ENCODE results near the gene NPRL2.
A peak's percentile ranks its signal among the peaks of the same experiment; 100 is the strongest.

NPRL2 gene

DNA sequence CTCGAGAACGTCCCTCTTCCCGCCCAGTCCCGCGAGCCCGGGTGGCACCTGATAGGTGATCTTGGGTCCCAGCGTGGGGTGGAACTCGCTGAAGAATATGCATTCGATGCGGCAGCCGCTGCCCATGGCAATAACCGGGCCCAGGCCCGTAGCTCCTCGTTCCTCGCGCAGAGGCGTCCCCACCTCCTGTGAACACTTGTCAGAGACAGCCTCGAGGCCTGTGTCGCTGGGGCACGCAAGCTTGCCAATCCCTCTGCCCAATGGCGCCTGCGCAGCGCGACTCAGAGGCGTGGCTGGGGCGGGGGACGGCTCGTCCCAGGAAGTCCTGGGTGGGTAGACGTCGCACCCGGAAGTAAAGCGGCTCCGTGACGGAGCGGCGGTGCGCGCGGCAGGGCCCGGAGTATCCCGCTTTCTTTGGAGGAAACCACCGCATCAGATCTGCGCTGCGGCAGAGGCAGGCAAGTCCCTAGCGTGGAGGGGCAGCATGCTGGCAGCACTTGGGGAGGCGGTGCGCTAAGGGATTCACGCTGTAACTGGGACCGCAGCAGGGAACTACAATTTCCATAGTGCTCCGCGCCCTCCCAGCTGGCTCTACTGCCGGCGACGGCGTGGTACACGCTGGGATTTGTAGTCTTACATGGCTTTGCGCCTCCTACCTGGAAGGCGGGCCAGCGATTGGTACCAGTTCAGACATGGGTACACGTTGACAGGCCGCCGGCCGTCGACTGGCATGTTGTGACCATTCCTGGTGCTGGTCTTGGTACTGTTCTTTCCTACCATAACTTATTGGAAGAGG, at the start of gene NPRL2, which contains the start of gene CYB561D2:
NPRL2 (minus strand) TSS at position 249 of the 796 bp plus-strand sequence; CDS start at position 126, 123 bp downstream.
CYB561D2 (plus strand) TSS at position 336 of the 796 bp plus-strand sequence. CDS start 572 bp downstream, outside the sequence.
- Mint-ChIP-seq H3K36me3 (ENCODE audit: low read depth) (peaks cover 19% of the 10 kb centered on the region), H3K27me3 (no peaks in the 10 kb centered on the region), H3K4me3 (peak within 1 kb of the TSS; percentile 92), H3K4me1 (peaks cover 56% of the 10 kb centered on the region), H3K27ac (peak within 1 kb of the TSS; percentile 98), H3K9me3 (no peaks in the 10 kb centered on the region)
- ATAC-seq (peak; percentile 91), DNase-seq (peak; percentile 99)

DNA sequence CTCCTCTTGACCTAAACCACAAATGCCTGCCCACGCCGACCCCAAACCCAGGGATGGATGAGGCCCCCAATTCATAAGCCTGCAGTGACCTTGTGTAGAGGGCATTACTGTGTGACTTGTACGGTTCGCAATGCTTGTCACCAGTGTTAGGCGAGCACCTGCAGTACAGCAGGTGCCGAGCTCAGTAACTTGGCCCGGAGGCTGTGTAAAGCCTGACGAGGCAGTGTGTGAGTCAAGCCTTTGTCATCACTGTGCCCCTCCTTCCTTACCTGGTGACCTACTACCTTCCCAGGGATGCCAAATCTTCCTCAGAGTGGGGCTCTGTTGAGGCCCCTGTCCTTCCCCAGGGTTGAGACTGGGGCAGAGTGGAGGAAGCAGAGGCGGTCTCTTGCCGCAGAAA, 45.9 kb upstream of the NPRL2 start:
- no peaks in the 10 kb centered on the region for H3K27me3 Mint-ChIP-seq
- ATAC-seq = no peak

DNA sequence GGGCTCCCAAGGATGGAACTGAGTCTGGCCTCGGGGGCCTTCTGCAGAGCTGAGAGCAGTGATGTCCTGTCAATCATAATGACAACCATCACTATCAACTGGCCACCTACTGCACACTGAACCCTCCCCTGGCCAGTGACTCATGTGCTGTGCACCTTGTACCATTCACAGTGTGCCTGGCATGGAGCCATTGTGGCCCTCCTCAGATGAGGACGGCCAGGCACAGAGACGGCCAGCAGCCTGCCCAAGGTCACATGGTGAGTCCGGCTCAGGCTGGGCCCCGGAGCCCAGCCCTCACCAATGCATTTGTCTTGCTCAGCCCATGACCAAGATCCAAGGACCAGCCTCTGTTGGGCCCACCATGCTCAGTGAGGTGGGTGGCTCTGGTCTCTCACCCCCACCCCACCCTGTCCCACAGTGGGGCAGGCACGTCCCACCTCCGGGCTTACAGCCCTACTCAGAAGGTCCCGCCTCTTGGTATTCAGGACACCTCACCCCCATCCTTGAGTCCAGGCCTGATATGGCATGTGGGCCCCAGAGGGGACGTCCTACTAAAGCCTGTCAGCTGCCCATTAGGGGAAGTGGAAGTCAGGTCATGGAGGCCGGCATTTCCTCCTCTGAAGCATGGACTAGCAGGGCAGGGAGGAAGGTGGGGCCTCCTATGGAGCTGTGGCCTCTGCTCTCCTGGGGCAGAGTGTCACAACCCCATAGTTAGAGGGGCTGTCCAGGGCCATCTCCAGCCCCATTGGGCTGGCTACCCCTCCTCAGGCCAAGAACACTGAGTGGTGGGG, 44.7 kb upstream of the NPRL2 start:
- H3K9me3 Mint-ChIP-seq = no peaks in the 10 kb centered on the region
- ATAC-seq (no peak), DNase-seq (no peak)
- no peak overlapping the region for H3K4me3 Mint-ChIP-seq
- H3K27me3 Mint-ChIP-seq = no peaks in the 10 kb centered on the region
- no peaks in the 10 kb centered on the region for H3K36me3 Mint-ChIP-seq (ENCODE audit: low read depth)
- peaks cover 5% of the 10 kb centered on the region for H3K4me1 Mint-ChIP-seq
- H3K27ac Mint-ChIP-seq = no peak overlapping the region

More for the DNA sequence above, 45.9 kb upstream of the NPRL2 start:
- no peaks in the 10 kb centered on the region for H3K36me3 Mint-ChIP-seq (ENCODE audit: low read depth)
- no peak overlapping the region for H3K4me3 Mint-ChIP-seq
- no peaks in the 10 kb centered on the region for H3K9me3 Mint-ChIP-seq
- peaks cover 5% of the 10 kb centered on the region for H3K4me1 Mint-ChIP-seq
- DNase-seq = no peak
- no peak overlapping the region for H3K27ac Mint-ChIP-seq

DNA sequence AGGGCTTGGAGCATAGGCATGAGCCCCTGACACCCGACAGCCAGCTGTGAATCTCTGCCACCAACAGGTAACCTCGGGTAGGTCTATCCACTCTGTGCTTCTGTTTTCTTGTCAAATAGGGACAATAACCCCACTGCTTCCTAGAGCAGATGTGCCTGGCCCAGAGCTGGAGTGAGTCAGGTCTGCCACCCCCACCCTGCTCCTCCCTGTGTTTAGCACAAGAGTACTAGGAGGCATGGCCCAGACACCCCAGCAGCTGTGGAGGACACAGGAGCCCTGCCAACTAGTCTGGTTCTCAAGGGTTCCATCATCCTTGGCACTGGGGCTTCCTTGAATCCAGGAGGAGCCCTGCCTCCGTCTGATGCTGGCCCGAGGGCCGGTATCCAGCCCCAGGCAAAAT, 42.5 kb upstream of the NPRL2 start:
- no peak overlapping the region for H3K4me3 Mint-ChIP-seq
- no peak for DNase-seq
- H3K27ac Mint-ChIP-seq = no peak overlapping the region

DNA sequence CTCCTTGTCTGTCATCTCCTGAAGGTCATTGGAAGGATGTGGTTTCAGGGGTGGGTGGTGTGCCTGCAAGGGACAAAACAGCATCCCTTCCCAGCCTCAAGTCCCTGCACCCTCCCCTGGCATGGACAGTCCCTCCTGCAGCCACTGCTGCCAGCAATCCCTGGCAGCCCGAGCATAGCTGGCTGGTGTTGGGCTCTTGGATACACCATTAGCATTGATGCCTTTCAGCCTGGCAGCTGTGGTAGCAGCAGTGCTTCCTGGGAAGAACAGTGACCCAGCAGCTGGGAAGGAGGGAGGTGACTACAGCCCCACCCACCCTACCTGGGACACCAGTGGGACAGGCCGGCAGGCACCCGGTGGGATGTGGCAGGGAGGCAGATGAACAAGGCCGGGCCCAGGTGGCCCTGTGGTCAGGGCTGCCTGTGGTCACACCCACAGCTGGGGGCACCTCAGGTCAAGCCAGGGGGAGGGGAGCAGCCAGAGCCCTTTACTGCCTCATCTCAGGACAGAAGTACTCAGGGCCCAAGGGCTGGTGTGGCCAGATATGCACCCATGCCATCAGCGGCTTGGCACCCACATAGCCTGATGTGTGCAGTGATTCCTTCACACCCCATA, 41.6 kb upstream of the NPRL2 start:
- DNase-seq = no peak
- ATAC-seq = no peak
- H3K4me1 Mint-ChIP-seq = peaks cover 5% of the 10 kb centered on the region
- no peaks in the 10 kb centered on the region for H3K36me3 Mint-ChIP-seq (ENCODE audit: low read depth)
- no peak overlapping the region for H3K27ac Mint-ChIP-seq
- H3K27me3 Mint-ChIP-seq = no peaks in the 10 kb centered on the region
- H3K4me3 Mint-ChIP-seq = no peak overlapping the region
- H3K9me3 Mint-ChIP-seq = no peaks in the 10 kb centered on the region

More for the DNA sequence above, 42.5 kb upstream of the NPRL2 start:
- H3K36me3 Mint-ChIP-seq (ENCODE audit: low read depth) = no peaks in the 10 kb centered on the region
- H3K27me3 Mint-ChIP-seq = no peaks in the 10 kb centered on the region
- peaks cover 5% of the 10 kb centered on the region for H3K4me1 Mint-ChIP-seq
- H3K9me3 Mint-ChIP-seq = no peaks in the 10 kb centered on the region
- ATAC-seq = no peak

DNA sequence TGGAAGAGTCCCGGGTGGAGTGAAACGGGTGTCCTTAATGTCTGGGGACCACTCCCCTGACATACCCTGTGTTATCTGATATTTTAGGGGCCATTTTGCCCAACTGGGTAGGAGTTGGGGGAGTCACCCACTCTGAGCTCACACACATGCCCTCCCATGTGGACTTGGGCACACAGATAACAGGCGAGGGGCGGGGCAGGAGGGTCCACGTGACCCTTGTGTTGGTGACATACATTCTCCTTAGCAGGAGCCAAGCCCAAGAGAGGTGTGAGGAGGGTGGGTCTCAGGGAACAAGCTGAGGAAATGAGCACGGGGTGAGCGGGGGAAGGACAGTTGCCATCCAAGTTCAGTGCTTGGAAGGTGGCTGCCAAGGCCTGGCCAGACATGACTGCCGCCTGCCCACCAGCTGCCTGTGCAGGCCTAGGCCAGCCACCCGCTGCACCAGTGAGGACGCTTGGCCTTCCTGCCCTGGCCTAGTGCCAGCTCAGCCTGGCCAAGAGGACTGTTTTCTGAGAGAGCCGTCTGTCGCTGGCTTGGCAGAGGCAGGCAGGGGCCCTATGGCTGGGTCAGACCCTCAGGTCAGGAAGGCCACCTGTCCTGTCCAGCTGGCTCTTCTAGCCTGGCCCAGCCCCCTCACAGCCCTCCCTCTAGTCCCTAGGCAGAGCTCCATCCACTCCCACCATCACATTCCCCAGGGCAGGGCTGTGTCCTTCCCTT, 40.1 kb upstream of the NPRL2 start:
- ATAC-seq (no peak), DNase-seq (no peak)
- H3K27ac Mint-ChIP-seq = no peak overlapping the region
- no peaks in the 10 kb centered on the region for H3K9me3 Mint-ChIP-seq
- peaks cover 5% of the 10 kb centered on the region for H3K4me1 Mint-ChIP-seq
- H3K4me3 Mint-ChIP-seq = no peak overlapping the region
- H3K27me3 Mint-ChIP-seq = no peaks in the 10 kb centered on the region
- H3K36me3 Mint-ChIP-seq (ENCODE audit: low read depth) = no peaks in the 10 kb centered on the region

DNA sequence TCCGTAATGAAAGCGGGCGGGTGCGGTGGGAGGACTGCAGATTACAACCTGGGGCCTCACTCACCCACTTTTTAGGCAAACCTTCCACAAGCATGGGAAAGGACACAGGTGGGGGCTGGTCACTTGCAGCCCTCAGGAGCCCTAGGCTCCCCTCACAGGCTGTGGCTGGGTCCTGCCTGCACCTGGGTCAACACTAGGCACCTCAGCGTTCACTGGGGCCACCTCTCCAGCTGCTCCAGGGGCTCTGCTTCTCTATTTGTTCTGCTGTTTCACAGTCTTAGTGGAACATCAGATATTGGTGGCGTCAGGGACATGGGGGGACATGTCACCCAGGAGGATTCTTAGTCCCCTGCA, 38.8 kb upstream of the NPRL2 start:
- DNase-seq (no peak), ATAC-seq (no peak)
- Mint-ChIP-seq H3K4me3 (no peak overlapping the region), H3K9me3 (no peaks in the 10 kb centered on the region), H3K27me3 (no peaks in the 10 kb centered on the region), H3K4me1 (peaks cover 5% of the 10 kb centered on the region), H3K36me3 (ENCODE audit: low read depth) (no peaks in the 10 kb centered on the region), H3K27ac (no peak overlapping the region)

DNA sequence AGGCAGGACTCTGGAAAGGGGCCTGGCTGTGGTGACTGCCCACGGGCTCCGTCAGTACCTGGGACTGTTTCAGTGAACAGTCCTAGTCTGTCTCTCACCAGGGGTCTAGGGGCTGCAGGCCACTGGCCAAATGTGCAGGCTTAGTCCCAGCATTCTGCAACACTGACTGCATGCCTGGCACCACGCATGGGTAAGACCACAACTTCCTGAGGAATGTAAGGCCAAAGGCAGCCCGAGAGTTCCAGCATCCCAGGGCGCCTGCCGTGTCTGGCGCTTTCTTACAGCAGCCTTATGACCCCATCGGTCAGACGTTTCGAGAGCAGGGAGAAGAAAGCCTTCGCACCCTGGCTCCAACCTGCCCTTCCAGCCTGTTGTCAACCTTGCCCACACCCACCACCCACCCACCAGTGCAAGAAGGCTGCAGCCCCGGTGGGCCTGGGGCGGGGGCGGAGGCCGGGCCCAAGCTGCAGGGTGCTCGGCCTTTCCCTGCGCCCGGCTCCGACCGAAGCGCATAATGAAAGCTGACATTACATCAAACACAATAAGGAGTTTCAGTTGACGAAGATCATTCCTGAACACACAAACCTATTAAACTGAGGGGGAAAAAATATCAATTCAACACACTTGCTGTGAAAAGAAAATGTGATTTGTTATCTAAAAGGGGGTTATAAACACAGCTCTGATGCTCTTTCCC, 38.3 kb upstream of the NPRL2 start:
- ATAC-seq = no peak
- H3K27me3 Mint-ChIP-seq = no peaks in the 10 kb centered on the region
- no peak for DNase-seq
- no peak overlapping the region for H3K4me3 Mint-ChIP-seq
- no peaks in the 10 kb centered on the region for H3K9me3 Mint-ChIP-seq
- H3K27ac Mint-ChIP-seq = no peak overlapping the region
- peaks cover 5% of the 10 kb centered on the region for H3K4me1 Mint-ChIP-seq
- no peaks in the 10 kb centered on the region for H3K36me3 Mint-ChIP-seq (ENCODE audit: low read depth)

DNA sequence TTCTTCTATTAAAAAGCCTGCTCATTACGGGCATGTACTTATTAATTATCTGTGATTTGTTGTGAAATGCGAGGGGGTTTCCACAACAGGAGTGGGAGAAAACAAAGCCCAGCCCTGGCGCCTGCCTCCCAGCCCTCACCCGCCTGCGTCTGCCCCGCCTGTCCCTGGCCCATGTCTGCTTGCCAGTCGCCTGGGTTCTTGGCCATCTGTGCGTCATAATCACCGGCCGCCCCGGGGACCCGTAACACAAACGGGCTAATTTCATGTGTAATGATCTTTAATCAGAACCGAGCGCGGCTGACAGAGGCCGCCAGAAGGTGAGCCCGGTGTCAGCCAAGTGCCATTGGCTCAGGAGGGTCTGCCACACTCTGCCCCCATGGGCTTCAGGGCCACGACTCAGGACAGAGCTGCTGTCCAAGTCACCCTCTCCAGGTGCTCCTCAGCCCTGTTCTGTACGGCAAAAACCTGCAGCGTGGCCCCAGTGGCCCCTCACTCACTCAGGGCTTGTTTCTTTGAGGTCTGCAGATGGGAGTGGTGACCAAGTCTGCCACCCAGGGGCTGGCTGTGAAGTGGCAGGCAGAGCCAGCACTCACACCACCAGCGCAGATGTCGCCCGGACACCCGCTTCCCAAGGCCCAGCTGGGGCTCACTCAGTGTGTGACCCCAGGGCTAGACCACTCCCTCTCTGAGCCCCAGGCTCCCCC, 37.6 kb upstream of the NPRL2 start:
- H3K9me3 Mint-ChIP-seq = no peaks in the 10 kb centered on the region
- H3K4me3 Mint-ChIP-seq = no peak overlapping the region
- ATAC-seq = peak; percentile 12
- H3K27ac Mint-ChIP-seq = no peak overlapping the region
- H3K4me1 Mint-ChIP-seq = peaks cover 5% of the 10 kb centered on the region
- no peak for DNase-seq
- H3K36me3 Mint-ChIP-seq (ENCODE audit: low read depth) = no peaks in the 10 kb centered on the region
- H3K27me3 Mint-ChIP-seq = no peaks in the 10 kb centered on the region

DNA sequence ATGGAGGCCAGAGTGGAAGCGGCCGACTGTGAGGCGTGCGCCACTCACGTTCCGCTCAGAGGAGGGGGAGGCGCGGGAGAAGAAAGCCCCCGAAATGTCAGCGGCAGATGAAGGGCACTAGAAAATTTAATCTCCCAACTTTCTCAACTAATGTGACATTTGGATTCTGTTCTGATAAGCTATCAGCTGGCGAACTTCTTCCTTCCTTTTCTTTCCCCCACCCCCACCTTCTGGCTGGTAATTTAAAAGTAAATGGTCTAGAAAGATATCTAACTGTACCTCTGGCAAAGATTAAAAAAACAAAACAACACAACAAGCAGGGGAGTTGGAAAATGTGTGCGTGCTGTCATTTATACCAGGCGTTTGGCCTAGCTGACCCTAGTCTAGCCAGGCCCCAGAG, 35.2 kb upstream of the NPRL2 start:
- DNase-seq (no peak), ATAC-seq (no peak)
- H3K36me3 Mint-ChIP-seq (ENCODE audit: low read depth) = no peaks in the 10 kb centered on the region
- no peak overlapping the region for H3K4me3 Mint-ChIP-seq
- no peaks in the 10 kb centered on the region for H3K9me3 Mint-ChIP-seq
- H3K27ac Mint-ChIP-seq = no peak overlapping the region
- H3K27me3 Mint-ChIP-seq = no peaks in the 10 kb centered on the region
- no peaks in the 10 kb centered on the region for H3K4me1 Mint-ChIP-seq

DNA sequence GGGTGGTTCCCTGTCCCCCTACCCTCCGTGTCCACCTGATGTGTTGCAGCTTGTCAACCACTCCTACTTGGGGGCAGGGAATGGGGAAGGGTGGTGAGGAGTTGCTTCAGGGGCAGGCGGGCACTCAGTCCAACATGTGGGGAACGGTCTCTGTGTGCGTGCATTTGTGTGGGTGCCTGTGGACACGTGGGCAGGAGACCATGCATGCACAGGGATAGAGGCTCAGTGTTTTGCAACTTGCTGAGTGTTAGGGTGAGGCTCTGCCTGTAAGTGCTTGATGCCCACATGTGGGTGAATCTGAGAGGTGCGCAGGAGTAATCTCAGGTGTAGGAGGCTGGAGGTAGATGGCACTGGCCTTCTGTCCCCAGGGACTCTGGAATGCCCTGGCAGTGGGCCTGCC, 33.2 kb upstream of the NPRL2 start:
- no peak for DNase-seq
- Mint-ChIP-seq H3K4me1 (no peaks in the 10 kb centered on the region), H3K9me3 (no peaks in the 10 kb centered on the region), H3K27ac (no peak overlapping the region), H3K4me3 (no peak overlapping the region), H3K36me3 (ENCODE audit: low read depth) (no peaks in the 10 kb centered on the region), H3K27me3 (no peaks in the 10 kb centered on the region)
- ATAC-seq = no peak

DNA sequence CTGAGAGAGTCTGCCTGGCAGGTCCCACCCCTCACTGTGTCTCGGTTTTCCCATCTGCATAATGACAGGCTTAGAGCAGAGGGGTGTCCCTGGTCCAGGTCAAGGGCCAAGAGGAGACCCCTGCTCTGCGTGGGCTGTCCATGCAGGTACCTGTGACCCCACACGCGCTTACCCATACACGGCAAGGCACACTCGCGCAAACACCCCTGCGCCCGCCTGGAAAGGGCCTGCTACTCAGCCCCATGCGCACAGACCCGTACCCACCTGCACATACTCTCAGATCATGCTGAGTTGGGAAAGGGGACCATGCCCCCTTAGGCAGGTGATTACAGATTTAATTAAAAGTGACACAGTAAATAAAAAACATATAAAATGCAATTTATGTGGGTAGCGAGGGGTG, 32.1 kb upstream of the NPRL2 start:
- DNase-seq (no peak), ATAC-seq (no peak)
- H3K4me1 Mint-ChIP-seq = no peaks in the 10 kb centered on the region
- no peaks in the 10 kb centered on the region for H3K27me3 Mint-ChIP-seq
- H3K27ac Mint-ChIP-seq = no peak overlapping the region
- H3K9me3 Mint-ChIP-seq = no peaks in the 10 kb centered on the region
- H3K4me3 Mint-ChIP-seq = no peak overlapping the region
- no peaks in the 10 kb centered on the region for H3K36me3 Mint-ChIP-seq (ENCODE audit: low read depth)

DNA sequence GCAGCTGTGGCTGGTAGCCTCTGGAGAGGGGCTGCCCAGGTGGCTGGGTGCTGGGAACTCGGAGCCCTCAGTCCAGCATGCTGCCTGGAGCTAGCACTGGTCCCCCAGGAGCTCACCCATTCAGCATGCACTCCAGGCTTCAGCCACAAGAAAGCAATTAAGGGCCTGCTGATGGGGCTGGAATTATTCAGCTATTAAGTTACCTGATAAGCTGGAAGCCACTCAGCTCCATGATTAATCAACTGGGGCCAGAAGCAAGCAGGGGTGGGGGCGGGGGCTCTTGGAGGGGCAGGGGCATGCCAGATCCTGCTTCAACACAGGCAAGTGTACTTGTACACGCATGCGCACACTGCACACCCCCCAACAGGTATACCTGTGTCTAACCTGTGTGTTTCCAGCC, 30.8 kb upstream of the NPRL2 start:
- Mint-ChIP-seq H3K4me1 (no peaks in the 10 kb centered on the region), H3K9me3 (no peaks in the 10 kb centered on the region), H3K4me3 (no peak overlapping the region), H3K36me3 (ENCODE audit: low read depth) (no peaks in the 10 kb centered on the region), H3K27me3 (no peaks in the 10 kb centered on the region), H3K27ac (no peak overlapping the region)
- DNase-seq (no peak), ATAC-seq (no peak)
